ENCODE results near the gene LRRC36.

Gene LRRC36

DNA sequence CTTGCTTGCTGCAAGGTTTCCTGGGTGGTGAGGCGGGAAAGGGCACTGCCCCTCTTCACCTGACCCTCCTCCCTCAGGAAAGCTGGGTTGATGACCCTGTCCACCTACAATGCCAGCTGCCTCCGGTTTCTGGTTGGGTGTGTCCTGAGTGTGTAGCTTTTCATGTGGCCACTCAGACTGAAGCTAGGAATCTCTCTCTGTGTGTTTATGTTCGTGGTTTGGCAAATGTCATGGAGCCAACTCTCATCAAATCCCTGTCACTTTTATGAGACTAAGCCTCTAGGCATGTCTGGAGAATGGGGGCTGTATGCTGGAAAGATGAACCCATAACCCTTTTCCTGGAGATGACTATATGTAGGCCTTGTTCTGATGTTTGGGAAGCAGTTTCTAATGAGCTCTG, 30.2 kb upstream of the LRRC36 start:
- no peak for DNase-seq

GRCh38 chr16:67298277-67298676, 28.3 kb upstream of the LRRC36 start:
- DNase-seq: no peak

DNA sequence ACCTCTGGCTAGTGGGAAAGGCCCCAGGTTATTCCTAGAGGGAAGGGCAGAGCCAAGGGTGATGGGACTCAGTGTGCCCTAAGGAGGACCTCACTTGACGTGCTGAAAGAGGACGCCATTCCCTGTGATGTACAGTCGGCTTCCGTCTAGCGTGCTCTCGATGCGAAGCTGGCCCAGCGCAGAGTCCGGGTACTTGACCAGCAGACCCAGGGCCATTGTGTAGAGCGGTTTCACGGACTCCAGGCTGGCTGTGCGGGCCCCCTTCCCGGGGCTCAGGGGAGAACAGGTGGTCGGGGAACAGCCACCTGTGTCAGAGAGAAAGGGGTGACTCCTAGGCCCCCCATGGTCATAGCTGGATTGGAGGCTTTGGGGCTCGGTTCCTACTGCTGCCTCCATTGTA, 27.3 kb upstream of the LRRC36 start:
- no peak for DNase-seq

- DNase-seq: no peak
These were observed 25.4 kb upstream of the LRRC36 start for GRCh38 chr16:67301080-67301782.

GRCh38 chr16:67302076-67302475, 24.5 kb upstream of the LRRC36 start:
- no peak for DNase-seq

- no peak for DNase-seq
These were observed 23.6 kb upstream of the LRRC36 start for GRCh38 chr16:67302970-67303369.

DNA sequence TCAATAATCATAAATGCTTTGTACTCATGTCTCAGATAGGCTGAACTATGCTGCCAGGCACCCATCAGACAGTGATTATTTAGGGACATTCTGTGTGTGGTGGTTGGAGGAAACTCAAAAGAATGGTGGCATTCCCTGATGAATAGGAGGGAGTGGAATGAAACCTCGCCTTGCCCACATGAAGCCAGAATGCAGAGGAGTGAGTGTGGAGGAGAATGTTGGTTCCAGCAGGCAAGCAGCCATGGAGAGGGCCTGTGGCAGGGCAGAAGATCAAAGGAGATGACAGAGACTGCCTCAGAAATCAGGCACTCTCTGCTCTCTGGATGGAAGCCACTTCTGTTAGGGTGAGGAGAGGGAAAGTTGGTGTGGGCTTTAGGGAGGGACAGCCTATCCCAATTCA, 22.6 kb upstream of the LRRC36 start:
- DNase-seq: no peak

- no peak for DNase-seq
These were observed 21.2 kb upstream of the LRRC36 start for GRCh38 chr16:67305216-67306071.

DNA sequence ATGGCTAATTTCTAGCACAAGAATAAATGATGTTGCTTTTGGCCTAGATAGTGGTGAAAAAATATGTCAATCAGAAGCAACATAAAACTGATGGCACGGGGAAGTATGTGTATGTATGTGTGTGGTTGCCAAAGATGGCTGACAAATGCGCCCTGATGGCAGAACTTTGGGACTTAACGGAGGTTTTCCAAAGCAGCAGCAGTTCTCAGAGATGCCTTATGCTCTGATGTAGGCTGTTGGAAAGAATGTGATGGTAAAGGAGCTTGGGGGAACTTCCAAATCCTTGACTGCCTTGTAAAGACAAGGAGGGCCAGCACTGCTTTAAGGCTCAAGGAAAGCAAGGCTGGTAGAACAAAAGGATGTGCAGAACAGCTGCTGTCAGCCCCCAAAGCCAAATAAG, 16.1 kb upstream of the LRRC36 start:
- DNase-seq: no peak

DNA sequence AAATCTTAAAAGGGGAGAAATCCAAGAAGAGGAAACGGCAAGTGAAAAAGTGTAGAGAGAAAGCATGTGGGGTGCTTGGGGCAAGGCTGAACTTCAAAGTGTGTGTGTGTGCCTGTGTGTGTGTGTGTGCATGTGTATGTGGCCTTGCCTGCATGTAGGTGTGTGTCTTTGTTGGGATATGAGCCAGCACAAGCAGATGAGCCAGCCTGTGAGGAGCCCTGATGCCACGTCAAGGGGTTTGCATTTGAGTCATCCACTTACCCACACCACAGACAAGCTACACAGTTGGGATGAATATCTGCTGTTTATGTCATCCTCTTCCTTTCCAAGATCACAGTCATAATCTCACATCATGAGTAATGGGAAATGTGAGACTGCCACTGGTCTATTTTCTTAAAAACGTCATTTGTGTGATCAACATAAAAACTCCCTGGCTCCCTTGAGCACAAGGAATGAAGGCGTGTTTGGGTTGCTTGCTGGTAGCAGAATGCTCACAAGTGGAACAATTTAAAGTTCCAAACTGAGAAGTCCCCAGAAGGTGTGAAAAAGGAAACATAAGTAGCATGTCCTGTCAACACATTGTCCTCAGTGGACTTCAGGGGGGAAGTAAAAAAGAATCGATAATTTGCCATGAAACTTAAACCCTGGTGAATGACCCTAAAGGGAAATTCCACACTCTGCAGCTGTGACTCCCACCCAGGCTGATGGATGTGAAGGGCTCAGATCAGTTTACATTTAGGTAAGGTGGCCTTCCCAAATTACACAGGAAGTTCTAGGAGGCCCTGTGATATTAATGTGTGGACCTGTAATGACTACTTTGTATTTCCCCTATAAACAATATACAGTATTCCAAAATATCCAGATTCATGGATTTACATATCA, 14.8 kb upstream of the LRRC36 start:
- DNase-seq: no peak

DNA sequence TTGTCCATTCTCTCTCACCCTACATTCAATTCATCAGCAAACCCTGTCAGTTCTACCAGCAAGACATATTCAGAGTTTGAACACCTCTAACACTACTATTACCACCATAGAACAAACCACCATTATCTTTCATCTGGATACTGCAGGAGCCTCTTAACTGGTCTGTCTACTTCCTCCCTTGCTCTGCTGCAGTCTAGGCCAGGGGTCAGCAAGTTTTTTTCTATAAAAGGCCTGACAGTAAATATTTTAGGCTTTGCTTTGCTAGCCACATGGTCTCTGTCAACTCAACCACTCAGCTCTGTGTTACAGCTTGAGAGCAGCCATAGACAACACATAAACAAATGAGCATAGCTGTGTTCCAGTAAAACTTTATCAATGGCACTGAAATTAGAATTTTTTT, 13.9 kb upstream of the LRRC36 start:
- DNase-seq: no peak

DNA sequence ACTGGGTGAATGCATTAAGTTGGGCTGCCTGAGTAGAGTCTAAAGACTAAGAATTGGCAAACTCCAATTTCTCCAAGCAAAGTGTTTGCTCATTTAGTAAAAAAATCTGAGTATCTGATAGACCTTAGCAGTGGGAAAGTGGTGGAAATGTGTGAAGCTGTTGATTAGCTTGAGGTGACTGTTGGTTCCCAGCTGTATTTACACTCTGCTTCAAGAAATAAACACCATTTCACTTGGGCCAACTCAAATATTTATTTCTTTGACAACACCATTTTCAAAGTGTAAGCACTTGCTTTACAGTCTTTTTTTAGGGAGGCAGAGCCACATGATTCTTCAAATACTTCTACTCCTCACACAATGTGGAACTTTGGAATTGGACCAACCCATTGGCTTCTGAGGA, 8.8 kb upstream of the LRRC36 start:
- DNase-seq: no peak

DNA sequence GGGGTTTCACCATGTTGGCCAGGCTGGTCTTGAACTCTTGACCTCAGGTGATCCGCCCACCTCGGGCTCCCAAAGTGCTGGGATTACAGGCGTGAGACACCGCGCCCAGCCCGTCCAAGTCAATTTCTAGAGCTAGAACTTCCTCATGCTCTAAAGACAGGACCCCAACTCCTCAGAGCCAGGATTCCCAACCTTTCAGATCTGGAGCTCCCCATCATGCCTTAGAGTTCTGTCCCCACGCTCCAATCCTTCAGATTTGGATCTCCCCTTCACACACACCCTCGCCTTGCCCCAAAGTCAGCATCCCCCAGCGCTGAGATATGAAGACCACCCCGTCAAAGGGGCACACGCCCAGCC, 522 bp upstream of the LRRC36 start:
- DNase-seq: no peak

DNA sequence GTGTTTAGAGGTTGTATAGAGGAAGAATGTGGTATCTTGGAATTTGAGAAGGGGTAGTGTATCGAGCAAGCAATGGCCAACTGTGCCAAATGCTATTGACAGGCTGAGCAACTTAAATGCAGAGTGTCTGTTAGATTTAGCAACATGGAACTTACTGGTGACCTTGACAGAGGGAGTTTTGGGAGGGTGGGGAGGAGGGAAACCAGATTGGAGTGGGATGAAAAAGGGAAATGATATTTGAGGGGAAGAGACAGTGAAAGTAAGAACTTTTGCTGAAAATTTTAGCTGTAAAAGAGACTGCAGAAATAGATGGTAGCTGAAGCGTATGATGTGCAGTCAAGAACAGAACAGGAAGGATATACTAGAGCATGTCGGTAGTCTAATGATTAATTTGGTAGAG, 1.1 kb downstream of the LRRC36 start:
- no peak for DNase-seq

DNA sequence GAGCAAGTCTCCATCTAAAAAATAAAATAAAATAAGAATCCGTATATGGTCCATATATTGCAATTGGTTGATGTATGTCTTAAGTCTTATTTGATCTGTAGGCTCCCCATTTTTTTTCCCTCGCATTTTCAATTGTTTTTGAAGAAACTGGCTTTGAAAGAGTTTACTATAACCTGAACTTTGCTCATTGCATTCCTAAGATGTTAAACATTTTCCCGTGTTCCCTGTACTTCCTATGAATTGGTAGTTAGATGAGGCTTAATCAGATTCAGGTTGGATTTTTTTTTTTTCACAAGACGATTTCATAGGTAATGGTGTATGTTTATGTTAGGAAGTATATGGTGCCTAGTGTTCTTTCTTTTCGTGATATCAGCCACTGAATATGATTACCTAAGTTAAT, 3.3 kb downstream of the LRRC36 start:
- no peak for DNase-seq

DNA sequence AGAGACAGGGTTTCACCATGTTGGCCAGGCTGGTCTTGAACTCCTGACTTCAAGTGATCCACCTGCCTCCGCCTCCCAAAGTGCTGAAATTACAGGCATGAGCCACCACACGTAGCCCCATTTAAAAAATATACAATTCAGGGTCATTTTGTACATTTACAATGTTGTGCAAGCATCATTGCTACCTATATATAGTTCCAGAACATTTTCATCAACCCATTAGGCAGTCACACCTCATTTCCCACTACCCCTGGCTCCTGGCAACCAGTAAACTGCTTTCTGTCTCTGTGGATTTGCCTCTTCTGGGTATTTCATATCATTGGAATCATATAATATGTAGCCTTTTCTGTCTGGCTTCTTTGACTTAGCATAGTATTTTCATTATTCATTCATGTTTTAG, 6.7 kb downstream of the LRRC36 start:
- DNase-seq: no peak

GRCh38 chr16:67336116-67336515, 9.5 kb downstream of the LRRC36 start:
- no peak for DNase-seq

- DNase-seq: no peak
These were observed 10.0 kb downstream of the LRRC36 start for GRCh38 chr16:67336648-67337047.

DNA sequence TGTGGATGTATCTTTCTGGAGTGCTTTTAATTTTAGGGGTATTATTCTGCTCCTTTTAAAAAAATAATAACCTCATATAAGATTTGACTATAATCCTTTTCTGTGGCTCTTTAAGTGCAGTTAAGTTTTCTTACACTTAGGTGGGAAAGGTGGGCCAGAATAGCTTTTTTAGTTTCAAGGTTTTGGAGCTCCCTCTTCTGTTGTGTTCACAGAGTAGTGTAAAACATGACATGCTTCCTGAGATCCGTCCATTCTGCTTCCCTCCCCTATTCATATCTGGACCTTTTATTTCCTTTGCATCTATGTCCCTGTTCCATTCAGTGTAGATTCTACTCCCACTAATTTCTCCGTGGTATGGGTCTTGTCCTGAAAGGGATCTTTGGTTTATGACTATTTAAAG, 12.8 kb downstream of the LRRC36 start:
- no peak for DNase-seq

GRCh38 chr16:67341250-67341649, 14.6 kb downstream of the LRRC36 start:
- DNase-seq: no peak

DNA sequence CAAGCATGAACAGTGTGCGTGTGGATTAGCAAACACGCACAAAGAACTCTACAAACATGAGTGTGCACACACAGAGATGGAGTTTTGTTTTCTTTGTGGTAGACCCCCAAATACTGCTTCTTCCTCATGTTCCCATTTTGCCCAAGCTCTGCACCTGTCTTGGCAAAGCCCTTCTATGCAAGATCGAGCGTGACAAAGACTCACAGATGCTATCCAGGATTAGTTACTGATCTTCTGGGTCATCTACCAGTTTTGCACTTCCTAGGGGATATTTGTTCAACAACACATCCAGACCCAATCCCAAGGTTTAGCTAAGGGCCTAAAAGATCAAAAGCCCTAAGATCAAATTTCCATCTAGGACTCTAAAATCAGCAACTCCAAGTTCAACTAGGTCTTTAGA, 16.0 kb downstream of the LRRC36 start:
- no peak for DNase-seq

DNA sequence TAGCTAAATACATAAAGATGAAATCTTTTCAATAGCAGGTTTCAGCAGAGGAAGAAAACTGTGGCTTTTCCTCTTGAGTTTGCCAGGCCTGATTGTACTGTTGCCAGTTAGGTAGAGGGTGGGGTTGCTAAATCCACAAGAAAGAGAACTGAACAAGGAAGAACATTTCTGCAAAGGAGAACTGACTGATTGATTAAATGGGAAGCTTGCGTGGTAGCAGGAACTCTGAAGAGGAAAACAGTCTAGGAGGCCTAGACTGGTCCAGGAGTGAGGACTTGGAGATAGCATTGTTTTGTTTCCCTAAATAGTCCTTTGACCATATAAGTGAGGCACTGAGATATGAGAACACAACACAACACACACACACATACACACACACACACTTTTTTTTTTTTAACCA, 18.8 kb downstream of the LRRC36 start:
- DNase-seq: no peak

- DNase-seq: no peak
These were observed 19.7 kb downstream of the LRRC36 start for GRCh38 chr16:67346341-67346740.

DNA sequence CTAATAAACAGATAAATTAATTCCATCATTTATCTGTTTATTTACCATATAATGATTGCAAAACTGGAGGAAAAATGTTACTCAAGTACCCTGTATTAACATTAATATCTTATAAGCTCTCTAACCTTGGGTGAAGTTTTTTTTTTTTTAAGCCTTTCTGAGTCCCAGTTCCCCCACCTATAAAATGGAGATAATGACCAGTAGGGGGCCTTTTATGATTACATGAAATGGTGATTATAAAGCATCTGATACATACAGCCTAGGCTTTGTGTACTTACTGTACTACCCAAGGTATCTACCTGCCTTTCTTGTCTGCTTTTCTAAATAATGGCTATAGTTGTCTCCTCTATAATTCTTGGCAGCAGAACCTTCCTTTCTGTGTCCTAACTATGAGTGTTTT, 22.6 kb downstream of the LRRC36 start:
- DNase-seq: no peak
